ENCODE measurements around the gene ATP2B3. TPM values are rescaled to one million over a fixed set of nuclear protein-coding genes. Genes with fewer than 3 reads are reported as not detected.

Gene ATP2B3
- total and polyA plus RNA-seq, 2 experiments from 2014 or later: 0.17 TPM; not detected in 1

DNA sequence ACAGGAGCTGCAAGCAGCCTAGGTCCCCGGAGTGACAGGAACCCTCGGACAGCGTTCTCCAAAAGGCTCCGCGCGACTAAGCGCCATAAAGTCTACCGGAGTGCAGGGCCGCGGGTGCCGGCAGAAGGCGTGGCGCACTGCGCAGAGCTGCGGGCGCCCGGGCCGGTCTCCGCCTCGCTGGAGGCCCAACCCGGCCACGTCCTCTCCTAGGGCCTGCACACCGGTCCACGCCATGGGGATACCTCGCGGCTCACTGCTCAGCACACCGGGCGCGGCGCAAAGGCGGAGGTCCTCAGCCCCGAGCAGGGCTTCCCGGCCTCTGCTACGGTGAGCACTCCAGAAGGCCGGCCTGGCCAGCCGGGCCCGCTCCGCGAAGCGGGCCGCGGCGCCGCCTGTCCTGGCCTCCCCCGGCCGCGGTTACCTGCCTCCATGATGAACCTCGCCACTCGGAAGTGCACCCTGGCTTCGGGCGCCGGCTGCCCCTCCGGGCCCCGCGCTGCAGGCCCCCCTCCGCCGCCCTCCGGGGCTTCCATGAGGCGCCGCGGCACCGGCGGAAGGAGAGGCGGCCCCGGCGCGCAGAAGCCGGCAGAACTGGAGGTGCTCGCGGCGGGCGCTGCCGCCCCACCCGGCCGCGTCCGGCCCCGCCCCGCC, 81.2 kb downstream of the ATP2B3 start, which contains the start of gene CCNQ:
TSS of gene CCNQ (minus strand) at position 599 of the 651 bp plus-strand sequence. CDS start at position 533, 66 bp downstream.
- no peaks in the 10 kb centered on the region for H3K4me1 ChIP-seq (ENCODE audit: insufficient read depth)
- peak within 1 kb of the TSS; percentile 60 for H3K4me3 ChIP-seq
- H3K36me3 ChIP-seq (ENCODE audit: insufficient read depth): no peaks in the 10 kb centered on the region; the same call in 1 of the 2 replicates
- Mint-ChIP-seq H3K27ac (no peak within 1 kb of the TSS), H3K4me3 (peak within 1 kb of the TSS; percentile 80), H3K36me3 (ENCODE audit: low read depth) (peaks cover 5% of the 10 kb centered on the region; the same call in 2 of the 3 replicates), H3K4me1 (peaks cover 11% of the 10 kb centered on the region), H3K9me3 (no peaks in the 10 kb centered on the region), H3K27me3 (ENCODE audit: insufficient read depth, low read depth, poor library complexity) (peaks cover 3% of the 10 kb centered on the region)
- 0 out of 2 replicates have a peak, but pooled peaks cover 4% of the 10 kb centered on the region for H3K27me3 ChIP-seq (ENCODE audit: insufficient read depth)
- no peaks in the 10 kb centered on the region; the same call in 1 of the 2 replicates for H4K20me1 ChIP-seq (replicated peaks; ENCODE audit: insufficient read depth)
- DNase-seq (ENCODE audit: low spot score) (peak; percentile 44), ATAC-seq (peak; percentile 70)
- H3K27ac ChIP-seq (ENCODE audit: low read depth): no peak within 1 kb of the TSS
- no peak for TF ChIP-seq NANOG (IDR thresholded peaks at IDR 0.05; ENCODE audit: borderline replicate concordance)
- TF ChIP-seq ZNF114 (CRISPR knock-in tag; IDR thresholded peaks at IDR 0.05): no peak
- no peak for TF ChIP-seq CREB1 (CRISPR knock-in tag; IDR thresholded peaks at IDR 0.05; ENCODE audit: low read depth)
- TF ChIP-seq, protein P1, sequence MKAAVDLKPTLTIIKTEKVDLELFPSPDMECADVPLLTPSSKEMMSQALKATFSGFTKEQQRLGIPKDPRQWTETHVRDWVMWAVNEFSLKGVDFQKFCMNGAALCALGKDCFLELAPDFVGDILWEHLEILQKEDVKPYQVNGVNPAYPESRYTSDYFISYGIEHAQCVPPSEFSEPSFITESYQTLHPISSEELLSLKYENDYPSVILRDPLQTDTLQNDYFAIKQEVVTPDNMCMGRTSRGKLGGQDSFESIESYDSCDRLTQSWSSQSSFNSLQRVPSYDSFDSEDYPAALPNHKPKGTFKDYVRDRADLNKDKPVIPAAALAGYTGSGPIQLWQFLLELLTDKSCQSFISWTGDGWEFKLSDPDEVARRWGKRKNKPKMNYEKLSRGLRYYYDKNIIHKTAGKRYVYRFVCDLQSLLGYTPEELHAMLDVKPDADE (IDR thresholded peaks at IDR 0.05): no peak
- no peak for TF ChIP-seq STAT1 (IDR thresholded peaks at IDR 0.05; ENCODE audit: unreplicated experiment)
- TF ChIP-seq, protein P2, sequence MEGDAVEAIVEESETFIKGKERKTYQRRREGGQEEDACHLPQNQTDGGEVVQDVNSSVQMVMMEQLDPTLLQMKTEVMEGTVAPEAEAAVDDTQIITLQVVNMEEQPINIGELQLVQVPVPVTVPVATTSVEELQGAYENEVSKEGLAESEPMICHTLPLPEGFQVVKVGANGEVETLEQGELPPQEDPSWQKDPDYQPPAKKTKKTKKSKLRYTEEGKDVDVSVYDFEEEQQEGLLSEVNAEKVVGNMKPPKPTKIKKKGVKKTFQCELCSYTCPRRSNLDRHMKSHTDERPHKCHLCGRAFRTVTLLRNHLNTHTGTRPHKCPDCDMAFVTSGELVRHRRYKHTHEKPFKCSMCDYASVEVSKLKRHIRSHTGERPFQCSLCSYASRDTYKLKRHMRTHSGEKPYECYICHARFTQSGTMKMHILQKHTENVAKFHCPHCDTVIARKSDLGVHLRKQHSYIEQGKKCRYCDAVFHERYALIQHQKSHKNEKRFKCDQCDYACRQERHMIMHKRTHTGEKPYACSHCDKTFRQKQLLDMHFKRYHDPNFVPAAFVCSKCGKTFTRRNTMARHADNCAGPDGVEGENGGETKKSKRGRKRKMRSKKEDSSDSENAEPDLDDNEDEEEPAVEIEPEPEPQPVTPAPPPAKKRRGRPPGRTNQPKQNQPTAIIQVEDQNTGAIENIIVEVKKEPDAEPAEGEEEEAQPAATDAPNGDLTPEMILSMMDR (conservative IDR thresholded peaks at IDR 0.05; ENCODE audit: low read depth in 2 of 2): no peak
- TF ChIP-seq EZH2phosphoT487 (IDR thresholded peaks at IDR 0.05; ENCODE audit: unreplicated experiment): no peak
- TF ChIP-seq EZH2 (IDR thresholded peaks at IDR 0.05; ENCODE audit: low read depth, unreplicated experiment): no peak
- no peak for TF ChIP-seq POLR2AphosphoS5 (IDR thresholded peaks at IDR 0.05; ENCODE audit: low read depth)
- TF ChIP-seq JUNB (IDR thresholded peaks at IDR 0.05; ENCODE audit: unreplicated experiment): no peak
- TF ChIP-seq, protein P3, sequence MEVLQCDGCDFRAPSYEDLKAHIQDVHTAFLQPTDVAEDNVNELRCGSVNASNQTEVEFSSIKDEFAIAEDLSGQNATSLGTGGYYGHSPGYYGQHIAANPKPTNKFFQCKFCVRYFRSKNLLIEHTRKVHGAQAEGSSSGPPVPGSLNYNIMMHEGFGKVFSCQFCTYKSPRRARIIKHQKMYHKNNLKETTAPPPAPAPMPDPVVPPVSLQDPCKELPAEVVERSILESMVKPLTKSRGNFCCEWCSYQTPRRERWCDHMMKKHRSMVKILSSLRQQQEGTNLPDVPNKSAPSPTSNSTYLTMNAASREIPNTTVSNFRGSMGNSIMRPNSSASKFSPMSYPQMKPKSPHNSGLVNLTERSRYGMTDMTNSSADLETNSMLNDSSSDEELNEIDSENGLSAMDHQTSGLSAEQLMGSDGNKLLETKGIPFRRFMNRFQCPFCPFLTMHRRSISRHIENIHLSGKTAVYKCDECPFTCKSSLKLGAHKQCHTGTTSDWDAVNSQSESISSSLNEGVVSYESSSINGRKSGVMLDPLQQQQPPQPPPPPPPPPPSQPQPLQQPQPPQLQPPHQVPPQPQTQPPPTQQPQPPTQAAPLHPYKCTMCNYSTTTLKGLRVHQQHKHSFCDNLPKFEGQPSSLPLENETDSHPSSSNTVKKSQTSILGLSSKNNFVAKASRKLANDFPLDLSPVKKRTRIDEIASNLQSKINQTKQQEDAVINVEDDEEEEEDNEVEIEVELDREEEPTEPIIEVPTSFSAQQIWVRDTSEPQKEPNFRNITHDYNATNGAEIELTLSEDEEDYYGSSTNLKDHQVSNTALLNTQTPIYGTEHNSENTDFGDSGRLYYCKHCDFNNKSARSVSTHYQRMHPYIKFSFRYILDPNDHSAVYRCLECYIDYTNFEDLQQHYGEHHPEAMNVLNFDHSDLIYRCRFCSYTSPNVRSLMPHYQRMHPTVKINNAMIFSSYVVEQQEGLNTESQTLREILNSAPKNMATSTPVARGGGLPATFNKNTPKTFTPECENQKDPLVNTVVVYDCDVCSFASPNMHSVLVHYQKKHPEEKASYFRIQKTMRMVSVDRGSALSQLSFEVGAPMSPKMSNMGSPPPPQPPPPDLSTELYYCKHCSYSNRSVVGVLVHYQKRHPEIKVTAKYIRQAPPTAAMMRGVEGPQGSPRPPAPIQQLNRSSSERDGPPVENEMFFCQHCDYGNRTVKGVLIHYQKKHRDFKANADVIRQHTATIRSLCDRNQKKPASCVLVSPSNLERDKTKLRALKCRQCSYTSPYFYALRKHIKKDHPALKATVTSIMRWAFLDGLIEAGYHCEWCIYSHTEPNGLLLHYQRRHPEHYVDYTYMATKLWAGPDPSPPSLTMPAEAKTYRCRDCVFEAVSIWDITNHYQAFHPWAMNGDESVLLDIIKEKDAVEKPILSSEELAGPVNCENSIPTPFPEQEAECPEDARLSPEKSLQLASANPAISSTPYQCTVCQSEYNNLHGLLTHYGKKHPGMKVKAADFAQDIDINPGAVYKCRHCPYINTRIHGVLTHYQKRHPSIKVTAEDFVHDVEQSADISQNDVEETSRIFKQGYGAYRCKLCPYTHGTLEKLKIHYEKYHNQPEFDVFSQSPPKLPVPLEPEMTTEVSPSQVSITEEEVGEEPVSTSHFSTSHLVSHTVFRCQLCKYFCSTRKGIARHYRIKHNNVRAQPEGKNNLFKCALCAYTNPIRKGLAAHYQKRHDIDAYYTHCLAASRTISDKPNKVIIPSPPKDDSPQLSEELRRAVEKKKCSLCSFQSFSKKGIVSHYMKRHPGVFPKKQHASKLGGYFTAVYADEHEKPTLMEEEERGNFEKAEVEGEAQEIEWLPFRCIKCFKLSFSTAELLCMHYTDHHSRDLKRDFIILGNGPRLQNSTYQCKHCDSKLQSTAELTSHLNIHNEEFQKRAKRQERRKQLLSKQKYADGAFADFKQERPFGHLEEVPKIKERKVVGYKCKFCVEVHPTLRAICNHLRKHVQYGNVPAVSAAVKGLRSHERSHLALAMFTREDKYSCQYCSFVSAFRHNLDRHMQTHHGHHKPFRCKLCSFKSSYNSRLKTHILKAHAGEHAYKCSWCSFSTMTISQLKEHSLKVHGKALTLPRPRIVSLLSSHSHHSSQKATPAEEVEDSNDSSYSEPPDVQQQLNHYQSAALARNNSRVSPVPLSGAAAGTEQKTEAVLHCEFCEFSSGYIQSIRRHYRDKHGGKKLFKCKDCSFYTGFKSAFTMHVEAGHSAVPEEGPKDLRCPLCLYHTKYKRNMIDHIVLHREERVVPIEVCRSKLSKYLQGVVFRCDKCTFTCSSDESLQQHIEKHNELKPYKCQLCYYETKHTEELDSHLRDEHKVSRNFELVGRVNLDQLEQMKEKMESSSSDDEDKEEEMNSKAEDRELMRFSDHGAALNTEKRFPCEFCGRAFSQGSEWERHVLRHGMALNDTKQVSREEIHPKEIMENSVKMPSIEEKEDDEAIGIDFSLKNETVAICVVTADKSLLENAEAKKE (CRISPR knock-in tag; IDR thresholded peaks at IDR 0.05): no peak
- TF ChIP-seq, protein P4, sequence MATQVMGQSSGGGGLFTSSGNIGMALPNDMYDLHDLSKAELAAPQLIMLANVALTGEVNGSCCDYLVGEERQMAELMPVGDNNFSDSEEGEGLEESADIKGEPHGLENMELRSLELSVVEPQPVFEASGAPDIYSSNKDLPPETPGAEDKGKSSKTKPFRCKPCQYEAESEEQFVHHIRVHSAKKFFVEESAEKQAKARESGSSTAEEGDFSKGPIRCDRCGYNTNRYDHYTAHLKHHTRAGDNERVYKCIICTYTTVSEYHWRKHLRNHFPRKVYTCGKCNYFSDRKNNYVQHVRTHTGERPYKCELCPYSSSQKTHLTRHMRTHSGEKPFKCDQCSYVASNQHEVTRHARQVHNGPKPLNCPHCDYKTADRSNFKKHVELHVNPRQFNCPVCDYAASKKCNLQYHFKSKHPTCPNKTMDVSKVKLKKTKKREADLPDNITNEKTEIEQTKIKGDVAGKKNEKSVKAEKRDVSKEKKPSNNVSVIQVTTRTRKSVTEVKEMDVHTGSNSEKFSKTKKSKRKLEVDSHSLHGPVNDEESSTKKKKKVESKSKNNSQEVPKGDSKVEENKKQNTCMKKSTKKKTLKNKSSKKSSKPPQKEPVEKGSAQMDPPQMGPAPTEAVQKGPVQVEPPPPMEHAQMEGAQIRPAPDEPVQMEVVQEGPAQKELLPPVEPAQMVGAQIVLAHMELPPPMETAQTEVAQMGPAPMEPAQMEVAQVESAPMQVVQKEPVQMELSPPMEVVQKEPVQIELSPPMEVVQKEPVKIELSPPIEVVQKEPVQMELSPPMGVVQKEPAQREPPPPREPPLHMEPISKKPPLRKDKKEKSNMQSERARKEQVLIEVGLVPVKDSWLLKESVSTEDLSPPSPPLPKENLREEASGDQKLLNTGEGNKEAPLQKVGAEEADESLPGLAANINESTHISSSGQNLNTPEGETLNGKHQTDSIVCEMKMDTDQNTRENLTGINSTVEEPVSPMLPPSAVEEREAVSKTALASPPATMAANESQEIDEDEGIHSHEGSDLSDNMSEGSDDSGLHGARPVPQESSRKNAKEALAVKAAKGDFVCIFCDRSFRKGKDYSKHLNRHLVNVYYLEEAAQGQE (IDR thresholded peaks at IDR 0.05; ENCODE audit: unreplicated experiment): no peak
- no peak for TF ChIP-seq ZNF331 (CRISPR knock-in tag; IDR thresholded peaks at IDR 0.05; ENCODE audit: low read depth)
- H3K4me2 ChIP-seq: peak within 1 kb of the TSS; percentile 76
- no peaks in the 10 kb centered on the region for H3K9me2 ChIP-seq (ENCODE audit: insufficient read depth)
- no peaks in the 10 kb centered on the region for H3F3A ChIP-seq (replicated peaks; ENCODE audit: low read depth)
- peaks cover 8% of the 10 kb centered on the region for H3K79me2 ChIP-seq (replicated peaks; ENCODE audit: insufficient read depth)
- no peak within 1 kb of the TSS for H2AFZ ChIP-seq

Measured in GM23338 (cell line).